Stimulated activated CD4-positive, alpha-beta T cell treated with anti-CD3 and anti-CD28 coated beads, Interleukin-15, amount 100 ng/mL, for 48 hours (primary cell): ENCODE results near the gene CELF2.

Experiments used
- DNase-seq, 2 donors: peaks; one replicate each; pipeline ENCODE4 v3.0.0-alpha.2; 2020; ENCODE audit warnings: low read depth in 2 of 2

The CELF2 gene

DNA sequence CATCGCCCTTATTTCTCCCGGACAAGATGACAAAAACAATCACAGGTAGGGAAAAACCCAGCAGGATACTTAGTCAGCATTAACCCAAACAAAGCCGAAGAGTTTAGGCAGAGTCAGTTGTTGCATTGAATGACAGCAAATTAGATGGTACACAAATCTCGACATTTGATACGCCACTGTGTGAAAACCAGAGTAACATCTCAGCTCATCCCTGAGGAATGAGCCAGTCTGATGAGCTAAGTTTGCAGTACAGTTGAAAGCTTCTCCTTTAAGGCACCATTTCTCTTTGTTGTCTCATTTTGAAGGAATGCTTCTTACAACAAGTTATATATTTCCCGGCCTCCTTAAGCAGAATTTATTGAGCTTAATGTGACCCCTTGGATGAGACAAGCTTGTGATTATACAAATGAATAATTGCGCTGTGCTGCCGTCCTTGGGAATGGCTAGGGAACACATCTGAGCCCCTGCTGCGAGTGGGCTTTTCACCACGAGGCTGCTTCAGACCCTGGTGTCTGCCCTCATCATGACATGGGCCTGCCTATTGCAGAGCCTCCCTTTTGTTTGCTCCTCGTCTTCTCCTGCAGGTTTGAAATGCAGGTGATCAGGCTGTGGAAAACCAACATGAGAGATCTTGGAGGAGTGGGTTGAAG, 137.3 kb downstream of the CELF2 start:
- DNase-seq = no peak

DNA sequence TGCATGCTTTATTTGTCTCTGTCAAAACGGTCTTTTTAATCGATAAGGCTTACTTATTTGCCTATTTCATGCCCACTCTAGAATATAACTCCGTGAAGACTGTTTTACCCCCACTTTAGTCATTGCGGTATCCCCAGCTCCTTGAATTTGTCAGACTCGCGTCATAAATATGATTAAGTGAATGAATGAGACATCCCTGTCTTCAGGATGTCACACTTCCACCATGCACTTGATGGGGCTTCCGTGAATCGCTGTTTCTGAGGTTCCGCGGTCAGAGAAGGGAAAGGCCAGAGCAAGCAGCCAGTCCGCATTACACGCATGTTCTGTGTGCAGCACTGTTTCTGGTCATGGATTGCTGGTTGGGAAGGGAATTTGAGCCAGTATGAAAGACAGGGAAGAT, 138.8 kb downstream of the CELF2 start:
- no peak for DNase-seq

DNA sequence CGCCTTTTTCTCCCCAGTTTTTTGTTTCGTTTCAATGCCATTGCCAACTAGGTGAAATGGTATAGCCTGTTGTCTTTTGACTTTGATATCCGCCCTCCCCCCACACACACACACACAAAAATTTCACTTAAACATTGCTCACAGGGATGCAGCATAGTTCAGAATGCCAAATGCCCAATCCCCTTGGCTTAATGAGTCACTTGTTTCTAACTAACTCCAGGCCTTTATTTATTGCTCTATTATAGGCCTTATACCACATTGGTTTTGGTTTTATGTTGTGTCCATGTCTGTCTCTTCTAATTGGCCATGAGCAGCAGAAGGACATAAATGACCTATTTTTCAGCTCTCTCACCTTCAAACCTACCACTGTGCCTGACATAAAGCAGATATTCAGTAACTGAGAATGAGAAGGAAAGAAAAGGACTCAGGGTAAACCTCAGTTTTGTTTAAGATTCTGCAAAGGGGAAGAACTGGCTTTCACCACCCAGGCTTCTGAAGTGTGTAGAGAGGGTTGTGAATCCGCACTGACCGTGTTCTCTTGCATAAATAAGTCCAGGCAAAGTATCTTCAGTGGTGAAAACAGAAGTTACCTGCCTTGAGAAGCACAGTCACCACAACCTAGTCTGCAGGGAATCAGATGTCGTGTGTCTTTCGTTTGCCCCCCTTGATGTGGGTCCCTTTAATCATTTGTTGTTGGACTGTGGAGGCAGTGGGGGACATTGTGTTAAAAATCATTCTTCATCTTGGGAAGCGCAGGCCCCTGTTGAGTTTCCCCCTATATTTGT, 139.8 kb downstream of the CELF2 start:
- no peak for DNase-seq

DNA sequence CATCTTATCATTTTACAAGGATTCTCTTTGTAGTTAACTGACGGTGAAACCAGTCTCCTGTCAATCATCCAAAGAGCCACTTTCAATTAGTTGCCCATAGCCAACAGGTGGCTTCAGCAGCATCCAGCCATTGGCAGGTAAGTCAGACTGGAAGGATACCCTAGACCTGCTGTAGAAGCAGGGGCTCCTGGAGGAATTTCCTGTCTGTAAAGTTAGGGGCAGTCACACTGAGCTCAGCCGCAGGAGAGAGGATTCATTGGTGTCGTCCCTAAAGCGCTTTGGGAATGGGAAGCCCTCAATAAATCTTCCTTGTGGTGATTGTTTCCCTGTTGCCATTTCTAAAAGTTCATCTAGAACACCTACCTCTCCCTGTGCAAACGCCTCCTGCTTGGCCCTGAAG, 140.4 kb downstream of the CELF2 start:
- DNase-seq = no peak

DNA sequence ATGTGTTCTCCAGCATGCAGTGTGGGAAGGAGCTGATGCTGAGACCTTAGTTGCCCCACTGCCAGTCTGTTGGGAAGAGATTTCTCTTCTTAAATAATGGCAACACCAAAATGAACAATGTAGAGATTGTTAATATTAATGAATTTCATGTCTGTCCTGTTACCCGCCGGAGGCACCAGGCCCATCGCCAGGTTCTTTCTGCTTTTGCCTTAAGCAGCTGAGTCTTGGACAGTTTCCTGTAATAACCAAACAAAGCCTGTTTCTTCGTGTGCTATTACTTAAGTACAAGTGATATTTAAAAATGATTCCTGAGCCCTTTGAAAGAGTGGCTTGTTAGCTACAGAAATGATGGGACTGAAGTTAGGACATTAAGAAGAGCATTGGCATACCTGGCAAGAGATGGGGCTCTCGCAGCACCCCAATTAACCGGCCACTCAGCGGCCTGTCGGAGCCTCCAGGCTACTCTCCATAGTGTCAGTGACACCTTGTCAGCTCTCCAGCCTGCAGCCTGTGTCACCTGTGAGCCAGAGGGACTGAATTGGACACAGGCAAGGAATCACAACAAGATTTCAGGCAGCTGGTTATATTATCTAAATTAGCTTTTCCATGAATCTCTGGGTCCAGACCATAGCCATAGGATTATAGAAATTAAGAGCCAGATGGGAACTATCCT, 142.0 kb downstream of the CELF2 start:
- no peak for DNase-seq

DNA sequence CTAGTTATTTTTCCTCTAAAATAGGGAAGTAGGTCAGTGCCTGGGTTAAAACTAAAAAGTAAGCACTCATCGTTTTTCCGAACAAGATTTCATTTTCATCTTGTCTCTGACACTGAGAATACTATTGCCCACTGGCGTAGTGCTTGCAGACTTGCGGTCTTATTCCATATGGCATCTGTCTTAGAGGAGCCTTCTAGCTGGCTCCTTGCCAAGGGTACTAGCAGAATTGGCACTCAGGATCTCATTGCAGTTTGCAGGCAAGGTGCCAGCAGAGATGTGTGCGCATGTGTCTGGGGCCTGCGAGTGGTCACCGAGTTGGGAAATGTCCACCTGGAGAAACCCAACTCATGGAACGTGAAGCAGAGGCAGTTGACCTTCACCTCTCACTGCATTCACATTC, 143.4 kb downstream of the CELF2 start:
- no peak for DNase-seq

DNA sequence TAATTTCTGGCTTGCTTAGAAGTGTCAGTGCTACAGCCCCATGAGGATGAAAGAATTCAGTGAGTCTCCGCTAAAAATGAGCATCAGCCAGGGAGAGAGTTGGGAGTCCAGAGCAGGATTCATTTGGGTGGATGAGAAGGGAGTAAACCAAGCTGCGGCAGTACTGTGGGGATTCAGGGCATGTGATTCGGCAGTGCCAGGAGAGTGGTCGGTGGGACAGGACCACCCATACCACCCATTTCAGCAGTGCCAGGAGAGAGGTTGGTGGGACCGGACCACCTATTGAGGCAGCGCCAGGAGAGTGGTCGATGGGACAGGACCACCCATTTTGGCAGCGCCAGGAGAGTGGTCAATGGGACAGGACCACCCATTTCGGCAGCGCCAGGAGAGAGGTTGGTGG, 144.2 kb downstream of the CELF2 start:
- no peak for DNase-seq

DNA sequence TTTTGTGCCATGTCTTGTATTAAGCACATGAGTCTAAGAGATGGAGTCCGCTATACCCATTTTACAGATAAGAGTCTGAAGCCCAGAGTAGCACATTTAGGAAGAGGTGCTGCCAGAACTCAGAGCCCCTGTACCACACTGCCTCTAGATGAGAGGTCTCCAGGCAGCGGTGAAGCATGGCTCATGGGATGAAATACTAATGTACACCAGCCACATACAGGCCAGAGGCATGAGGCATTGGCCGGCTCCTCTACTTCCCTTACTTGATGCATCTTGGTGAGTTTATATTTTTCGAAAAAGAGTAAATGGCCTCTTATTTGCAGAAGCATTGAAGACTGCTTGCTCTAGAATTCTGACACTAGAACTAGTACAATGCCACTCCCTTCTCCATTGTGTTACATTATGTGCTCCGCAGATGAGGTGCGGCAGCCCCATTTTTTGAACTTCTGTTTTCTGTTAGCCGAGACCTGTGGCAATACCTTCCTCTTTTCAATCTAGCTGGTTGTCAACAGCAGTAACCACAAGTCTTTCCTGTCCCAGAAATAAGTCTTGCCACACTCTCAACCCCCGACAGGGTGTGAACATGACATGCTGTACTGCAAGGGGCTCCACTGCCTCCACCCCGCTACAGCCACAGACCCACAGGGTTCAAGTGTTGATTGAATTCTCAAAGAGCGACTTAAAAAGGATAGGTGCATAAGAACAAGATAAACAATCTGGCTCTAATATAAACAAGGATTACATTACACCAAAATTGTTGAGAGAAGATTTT, 145.3 kb downstream of the CELF2 start:
- peak in 1 of 2 donors; percentile 52 for DNase-seq

DNA sequence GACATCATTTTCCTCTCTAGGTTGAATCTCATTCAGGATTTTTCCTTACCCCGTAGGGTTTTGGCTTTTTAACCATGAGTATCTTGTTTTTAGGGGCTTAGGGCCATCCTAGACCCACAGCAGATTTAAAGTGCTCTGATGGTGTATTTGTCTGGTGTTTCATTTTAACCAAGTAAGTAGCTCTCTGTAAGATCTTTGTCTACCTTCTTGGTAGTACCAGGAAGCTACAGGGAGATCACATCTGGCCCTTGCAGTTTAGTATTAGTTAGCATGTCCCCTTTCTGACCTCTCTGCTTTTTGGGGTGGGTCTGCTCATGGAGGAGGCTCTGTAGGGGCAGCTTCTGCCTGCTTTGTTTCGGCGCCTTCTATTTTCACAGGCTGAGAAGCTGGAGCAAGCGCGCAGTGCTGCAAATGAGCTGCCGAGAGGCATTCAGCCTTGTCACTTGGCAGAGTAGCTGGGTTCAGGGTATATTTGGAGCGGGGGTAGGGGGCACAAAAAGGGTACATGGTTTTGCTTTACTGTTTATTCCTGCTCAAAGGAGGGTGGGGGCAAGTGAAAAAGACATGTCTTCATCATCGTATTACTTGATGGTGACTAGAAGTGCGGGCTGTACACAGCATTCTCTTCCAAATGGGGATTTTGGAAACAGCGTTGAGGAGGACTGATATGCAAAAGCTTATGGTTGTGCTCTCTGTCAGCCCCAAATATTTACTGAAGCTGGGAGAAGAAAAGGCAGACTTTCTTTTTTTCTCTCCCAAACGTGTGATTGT, 146.3 kb downstream of the CELF2 start:
- DNase-seq = no peak

DNA sequence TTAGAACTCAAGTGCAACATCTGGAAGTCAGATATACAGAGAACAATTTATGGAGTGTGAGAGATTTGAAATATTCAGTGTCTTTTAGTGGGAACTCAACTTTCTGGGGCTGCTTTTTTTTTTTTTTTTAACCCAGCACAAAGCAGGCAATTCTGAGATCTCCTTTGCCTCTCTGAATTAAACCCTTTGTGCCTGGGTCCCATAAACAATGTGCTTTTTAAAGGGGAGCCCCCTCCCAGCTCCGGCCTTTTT, 146.8 kb downstream of the CELF2 start:
- no peak for DNase-seq

DNA sequence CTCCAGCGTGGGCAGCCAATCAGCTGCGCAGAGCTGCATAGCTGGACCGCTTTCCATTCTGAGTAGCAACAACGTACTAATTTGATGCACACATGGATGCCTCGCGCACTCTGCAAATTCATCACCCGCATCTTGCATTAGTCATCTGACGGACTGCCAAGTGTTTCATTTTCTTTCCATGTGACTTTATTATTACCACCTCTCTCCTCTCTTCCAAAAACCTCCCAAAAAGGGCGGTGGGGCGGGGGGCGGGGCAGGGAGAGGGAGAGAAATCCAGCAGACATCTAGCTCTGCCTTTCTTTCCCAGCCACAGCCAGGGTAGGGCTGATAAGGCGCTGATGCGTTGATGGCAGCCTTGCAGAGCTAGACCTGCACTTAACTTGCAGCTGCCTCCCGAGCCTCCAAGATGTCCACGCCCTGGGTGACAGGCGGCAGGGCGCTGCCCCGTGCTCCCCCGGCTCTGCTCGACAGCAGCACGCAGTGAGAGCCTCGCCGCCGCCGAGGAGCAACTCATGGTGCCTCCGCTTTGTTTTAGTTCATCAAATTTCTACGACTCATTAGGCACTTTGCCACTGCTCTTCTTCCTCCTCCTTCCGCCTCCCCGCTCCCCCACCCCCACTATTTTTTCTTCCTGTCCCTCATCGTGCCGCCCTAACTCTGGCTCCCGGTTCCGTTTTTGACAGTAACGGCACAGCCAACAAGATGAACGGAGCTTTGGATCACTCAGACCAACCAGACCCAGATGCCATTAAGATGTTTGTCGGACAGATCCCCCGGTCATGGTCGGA, 147.3 kb downstream of the CELF2 start:
- DNase-seq = peak; percentile 69 to 74

DNA sequence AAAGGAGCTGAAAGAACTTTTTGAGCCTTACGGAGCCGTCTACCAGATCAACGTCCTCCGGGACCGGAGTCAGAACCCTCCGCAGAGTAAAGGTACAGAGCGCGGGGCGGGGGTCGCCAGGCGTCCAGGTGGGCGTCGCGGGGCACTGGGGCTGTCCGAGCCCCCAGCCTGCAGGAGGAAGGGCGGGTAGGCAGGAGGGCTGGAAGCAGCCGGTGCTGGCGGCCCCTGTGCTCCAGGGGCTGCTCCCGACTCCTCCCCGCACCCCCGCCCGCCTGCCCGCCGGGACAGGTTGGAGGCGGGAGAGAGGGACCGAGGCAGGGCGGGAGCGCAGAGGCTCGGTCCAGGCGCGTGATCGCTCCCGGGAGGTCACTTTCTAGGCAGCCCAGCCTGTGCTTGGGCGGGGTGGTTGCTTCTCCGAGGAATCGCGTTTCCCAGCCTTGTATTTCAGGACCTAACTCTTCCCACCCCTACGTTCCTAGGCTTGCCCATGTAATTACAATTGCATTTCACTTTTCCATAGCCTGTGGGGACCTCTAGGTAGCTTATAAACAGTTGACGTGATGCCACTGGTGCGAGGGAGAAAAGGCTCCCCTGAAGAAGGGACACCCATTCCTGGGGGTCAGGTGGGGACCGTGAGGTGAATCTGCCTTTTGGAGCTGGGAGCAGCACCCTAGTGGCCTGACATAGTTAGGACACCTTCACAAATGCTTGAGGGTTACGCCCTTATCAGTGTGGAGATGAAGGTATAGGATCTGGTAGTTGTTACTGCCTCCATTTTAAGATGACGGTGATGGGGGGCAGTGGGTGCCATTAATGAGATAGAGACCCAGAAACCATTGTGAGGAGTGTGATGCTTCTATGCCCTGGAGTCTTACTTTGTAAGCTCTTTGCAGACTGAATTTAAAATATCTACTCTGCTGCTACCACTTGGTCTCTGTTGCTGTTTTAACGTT, 148.2 kb downstream of the CELF2 start:
- peak; percentile 61 to 67 for DNase-seq

DNA sequence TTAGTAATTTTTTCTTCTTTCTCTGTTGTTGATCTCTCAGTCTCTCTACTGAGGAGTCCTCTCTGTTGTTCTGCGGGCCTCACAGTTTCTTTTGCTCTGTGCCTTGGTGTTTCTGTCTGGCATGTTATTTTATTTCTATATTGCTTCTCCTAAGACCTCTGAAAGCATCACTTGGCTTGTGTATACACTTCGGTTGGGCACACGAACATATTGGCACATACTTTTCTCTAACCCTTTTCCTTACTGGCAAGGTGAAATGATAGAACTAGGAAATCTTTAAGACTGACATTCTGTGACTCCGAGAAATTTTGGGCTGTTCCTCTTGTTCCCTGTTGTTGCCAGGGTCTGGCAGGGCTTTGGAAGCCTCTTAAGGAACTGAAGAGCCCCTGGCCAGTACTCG, 148.9 kb downstream of the CELF2 start:
- DNase-seq = no peak

DNA sequence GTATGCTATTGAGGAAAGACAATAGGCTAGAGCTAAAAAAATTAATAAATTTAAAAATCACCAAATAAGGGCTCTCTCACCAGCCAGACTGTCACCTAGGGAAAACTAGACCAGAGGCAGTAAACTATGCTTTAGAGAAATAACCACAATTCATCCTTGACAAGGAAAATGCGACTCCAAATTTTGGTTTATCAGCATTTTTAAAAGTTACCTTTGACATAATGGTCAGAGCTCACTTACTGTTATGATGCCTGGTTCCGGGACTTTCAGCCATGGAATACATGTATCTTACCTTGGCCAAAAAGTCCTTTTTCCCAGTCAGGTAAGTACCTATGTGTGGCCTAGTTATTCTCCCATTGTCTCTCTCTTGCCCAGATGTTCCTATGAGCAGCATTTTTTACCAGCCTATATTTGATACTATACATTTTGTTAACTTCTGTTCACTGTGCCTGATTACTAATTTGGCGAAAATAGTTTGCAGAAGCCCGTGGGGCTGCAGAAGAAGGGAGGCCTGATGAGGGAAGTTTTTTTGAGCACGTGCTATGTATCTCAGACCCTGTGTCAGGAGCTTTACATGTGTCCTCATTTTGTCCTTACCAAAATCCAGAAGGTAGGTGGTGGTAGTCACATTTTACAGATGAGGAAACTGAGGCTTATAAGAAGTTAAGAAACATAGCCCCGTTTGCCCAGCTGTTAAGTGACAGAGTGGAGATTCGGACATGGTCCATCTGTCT, 149.7 kb downstream of the CELF2 start:
- no peak for DNase-seq

DNA sequence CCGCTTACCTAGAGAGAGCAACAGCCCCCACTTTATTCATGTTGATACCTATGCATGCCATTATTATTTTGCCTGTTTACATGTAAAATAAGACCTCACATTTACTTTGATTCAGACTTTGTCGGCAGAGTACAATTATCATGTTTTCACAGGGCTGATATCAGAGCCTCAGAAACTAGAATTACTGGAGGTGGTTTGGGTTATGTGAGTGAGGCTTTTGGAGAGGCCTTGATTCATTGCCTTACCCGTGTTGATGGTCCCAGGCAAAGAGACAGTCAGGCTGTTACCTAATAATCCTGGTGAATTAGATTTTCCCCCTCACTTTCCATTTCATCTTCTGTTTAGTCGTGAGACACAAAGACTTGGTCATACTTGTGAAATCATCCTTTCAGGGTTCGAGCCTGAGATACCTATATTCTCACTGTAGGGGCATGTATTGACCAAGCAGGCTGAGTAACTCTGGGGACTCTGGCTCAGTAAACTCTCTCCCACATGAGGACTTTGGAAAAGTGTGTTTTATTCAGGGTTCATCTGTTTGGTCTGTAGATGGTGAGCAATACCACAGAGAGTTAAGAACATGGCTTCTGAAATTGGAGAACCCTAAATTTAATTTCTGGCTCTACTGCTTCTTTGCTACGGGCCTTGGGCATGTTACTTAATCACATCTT, 150.9 kb downstream of the CELF2 start:
- DNase-seq = no peak

DNA sequence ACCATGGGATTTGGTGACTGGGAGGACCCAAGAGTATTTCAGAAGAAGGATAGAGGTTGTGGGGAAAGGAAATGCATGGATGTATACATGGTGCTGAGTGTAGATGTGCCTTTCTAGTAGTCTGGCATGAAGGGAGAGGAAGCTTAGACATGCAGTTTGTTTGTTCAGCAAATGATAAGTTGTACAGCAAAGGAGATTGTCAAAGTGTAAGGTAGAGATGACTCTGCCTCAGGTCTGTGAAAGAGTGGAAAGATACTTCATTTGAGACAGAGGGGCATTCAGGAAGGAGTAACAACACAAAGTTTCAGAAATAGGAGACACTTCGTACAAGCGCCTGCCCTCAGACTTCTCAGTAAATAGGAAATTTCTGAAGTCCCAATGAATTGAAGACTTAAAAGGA, 152.3 kb downstream of the CELF2 start:
- no peak for DNase-seq

DNA sequence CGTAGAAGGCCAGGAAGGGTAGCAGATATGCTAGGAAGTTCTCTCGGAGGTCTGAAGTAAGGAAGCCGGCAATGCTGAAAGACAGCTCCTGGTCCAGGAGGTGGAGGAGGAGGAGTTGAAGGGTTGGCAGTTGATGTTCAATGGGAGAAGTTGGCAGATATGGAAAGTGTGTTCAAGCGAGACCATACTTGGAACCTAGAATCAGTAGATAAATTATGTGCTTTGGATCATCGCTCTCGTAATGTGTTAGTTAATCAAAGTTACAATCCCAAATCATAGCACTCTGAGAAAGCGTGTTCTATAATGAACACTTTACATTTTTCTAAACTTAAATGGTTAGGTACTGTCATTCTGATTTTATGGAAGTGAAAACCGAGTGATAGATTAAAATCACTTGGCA, 152.9 kb downstream of the CELF2 start:
- no peak for DNase-seq

DNA sequence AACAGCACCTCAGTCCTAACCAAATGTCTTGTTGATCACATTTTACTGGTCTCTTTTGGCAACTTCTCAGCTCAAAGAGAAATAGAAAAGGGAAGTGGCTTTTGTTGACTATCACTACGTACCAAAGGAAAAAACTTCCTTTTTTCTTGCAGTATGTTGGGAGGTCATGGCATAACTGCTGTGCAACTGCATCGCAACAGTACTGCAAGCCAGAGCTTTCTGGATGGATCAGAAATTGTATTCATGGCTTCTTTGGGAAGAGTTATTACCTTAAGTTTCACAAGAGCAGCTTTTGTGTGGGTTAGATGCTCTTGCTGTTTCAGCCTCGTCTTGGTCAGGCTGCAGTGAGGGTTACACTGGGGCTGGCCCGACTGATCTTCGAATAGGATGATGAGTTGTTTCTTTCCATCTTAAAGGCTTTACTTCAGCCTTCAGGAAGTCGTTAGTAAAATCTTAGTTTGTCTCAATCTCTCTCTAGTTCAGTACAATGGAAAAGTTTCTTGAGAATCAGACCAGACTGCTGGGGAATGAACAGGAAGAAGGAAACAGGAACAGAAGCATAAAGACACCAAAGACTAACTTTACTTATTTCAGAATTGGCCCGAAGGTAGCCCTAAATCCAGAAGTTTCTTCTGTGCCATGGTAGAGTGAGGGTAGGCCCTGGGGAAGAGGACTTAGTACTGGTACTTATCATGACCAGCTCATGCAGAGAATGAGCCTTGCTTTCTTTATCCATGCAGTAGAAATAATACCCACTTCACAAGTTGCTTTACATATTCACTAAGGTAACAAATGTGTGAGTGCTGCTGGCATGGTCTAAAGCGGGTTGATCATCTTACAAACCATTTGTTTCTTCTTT, 153.6 kb downstream of the CELF2 start:
- peak in 1 of 2 donors; percentile 48 for DNase-seq
